ENCODE measurements around the gene ARMH3.

The ARMH3 gene

GRCh38 chr10:101893510-101894120, 162.4 kb downstream of the ARMH3 start:
- no peak for DNase-seq

- no peak for DNase-seq
Observed at GRCh38 chr10:101892782-101893391, 163.1 kb downstream of the ARMH3 start.

- DNase-seq = peak; percentile 82
Observed at GRCh38 chr10:101889256-101890210, 166.4 kb downstream of the ARMH3 start.

- DNase-seq = no peak
Observed at GRCh38 chr10:101888251-101888949, 167.6 kb downstream of the ARMH3 start.

DNA sequence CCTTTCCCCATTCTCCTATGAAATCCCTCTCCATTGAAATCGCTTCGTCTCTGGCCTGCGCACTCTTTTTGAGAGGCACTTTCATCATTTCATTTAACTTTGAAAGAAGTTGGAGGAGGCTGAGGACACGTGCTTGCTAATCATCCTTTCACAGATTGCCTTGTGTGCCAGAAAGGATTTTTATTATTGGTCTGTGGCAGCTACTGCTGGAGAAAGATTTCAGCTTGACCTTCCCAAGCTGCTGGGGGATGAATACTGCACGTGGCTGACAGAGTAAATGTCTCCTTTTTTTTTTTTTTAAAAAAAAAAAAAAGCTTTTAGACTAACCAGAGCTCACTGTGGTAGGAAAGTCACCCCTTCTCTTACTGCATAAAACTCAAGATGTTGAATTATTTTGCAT, 168.2 kb downstream of the ARMH3 start:
- no peak for DNase-seq

DNA sequence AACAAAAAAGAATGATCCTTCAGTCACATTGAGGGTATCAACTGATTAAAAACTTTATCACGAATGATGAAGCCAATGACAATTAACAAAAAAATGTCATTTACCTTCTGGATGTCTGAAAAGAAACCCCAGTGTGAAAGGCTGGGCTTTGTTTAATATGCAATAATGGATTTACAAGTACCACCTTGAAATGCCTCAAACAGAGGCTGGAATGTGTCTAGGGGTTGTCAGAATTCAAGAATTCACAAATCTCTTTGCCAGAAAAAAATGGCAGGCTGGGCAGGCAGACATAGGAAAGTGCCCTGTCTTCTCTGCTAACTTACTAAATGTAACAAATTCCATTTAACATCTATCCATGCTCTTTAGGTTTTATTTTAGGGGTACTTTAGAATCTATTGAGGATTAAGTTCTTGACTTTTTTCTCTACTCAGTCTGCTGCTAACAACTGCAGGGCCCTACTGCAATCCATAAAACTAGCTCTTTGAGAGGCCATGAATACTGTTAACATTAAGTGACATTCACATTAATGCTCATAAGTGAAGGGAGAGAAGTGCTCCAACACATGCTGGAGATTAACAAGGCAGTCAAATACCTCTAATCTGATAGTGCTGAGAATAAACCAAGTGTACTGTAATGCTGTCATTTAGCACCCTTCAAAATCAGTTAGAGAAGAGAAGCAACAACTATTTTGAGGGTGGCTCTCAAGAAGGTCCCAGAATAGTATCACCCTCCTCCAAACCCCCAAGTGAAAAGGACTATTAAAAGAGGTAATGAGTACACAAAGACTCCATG, 169.3 kb downstream of the ARMH3 start:
- no peak for DNase-seq

DNA sequence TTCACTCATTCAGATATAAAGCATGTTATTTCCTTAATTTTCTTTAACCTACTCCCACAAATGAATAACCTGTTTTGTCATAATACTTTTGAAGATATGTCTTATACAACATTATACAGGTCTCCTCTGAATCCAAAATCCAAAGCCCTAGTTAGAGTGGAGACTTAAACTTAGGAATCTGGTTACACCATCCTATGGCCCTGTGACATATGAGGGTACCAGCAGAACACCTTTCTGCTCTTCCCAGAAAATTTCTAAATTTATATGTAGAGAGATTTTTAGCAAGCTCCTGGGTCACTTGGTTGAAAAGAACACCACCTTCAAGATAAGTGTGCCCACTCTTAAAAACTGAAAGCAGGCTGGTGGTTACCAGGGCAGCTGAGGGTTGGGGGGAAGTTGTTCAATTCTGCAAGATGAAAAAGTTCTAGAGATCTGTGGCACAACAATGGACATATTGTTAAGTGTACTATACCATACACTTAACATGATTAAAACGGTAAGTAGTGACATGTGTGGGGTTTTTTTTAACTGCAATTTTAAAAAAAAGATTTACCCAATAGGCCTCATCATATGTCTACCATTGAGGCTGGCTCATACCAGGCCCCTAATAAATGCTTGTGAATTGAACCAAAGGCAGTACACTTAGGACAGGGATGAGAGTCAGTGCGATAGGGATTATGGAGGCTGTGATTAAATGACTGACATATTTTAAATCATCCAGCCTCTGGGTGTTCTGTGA, 174.8 kb downstream of the ARMH3 start:
- no peak for DNase-seq

- DNase-seq = no peak
Observed at GRCh38 chr10:101880232-101880573, 175.8 kb downstream of the ARMH3 start.

DNA sequence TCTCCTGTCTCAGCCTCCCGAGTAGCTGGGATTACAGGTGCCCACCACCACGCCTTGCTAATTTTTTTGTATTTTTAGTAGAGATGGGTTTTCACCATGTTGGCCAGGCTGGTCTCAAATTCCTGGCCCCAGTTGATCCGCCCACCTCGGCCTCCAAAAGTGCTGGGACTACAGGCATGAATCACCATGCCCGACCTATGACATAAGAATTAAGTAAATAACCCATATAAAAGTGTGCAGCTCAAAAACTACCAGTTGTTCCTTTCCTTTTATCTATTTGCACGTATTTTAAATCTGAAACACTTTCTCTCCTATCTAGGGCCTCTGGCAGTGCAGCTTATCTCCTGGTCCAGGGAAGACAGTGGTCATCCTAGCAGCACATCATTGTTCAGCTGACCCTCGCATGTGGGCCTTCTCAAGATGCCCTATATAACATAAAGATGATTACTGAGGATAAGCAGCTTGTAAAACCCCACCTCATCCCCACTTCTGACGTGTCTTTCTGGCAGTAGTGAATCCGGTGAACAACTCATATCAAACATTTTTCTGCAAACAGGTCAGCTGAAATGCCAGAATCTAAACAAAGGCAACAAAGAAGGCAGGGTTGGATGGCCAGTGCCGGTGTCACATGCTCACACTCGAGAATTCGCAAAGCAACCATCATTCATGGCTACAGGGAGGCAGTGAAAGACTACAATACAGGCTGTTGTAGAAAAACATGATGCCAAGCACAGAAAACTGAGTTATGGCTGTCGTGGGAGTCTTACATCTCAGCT, 176.3 kb downstream of the ARMH3 start:
- no peak for DNase-seq

DNA sequence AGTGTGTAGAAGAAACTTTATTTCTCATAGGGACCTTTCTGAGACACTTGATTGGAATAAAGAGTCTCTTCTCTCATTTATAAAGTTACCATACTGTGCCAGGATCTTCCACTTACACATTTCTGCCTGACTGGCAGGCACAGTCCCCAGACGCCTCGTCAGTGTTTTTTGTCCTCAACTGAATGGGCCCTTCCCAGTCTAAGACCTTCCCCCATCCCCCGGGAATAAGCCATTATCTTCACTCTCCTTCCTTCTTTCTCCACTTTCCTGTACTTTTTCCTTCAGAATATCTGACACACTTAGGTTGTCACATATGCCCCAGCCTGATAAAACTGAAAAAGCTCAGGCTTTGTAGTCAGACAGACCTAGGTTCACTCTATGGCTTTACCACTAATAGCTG, 177.1 kb downstream of the ARMH3 start:
- no peak for DNase-seq

DNA sequence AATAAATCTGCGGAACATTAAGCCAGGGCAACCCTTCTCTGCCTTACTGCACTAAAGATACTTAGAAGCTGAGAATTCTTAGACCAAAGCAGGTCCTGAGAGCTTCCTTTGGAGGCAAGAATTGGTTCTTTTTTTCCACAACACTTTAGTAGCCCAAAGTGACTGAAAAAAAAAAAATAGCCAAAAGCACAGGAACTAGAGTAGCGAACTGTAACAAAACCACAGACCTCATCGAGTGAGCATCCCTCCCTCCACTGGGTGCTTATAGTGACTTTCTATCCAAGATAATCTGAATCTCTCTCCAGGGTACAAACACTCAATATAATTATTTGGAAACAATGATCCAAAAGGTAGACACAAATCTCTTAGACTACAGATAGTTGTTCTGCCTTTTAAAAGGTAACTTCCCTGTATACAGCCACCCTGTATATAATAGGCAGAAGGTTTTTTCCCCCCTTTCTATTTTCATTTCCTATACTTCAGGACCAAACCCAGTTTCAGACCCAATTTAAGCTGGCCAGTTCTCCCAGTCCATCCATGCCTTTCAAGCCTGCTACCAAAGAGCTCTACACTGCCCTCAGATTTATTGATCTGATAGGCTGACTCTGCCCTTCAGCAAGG, 180.8 kb downstream of the ARMH3 start:
- no peak for DNase-seq

DNA sequence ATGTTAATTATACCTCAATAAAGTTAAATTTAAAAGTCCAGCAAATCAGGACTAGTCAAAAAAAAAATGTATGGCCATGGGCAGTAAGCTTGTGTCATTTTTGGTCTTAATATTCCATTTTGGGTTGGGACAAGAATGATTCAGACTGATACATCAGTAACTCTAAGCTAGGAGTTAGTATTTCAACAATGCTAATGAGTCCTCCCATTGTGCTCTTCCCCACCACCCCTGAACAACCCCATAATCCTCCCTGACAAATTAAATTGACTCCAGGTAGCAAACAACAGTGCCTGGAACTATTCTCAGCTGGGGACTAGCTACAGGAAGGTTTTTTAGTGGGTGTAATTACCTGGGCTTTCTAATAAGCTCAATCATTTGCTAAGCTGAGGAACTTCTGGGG, 181.7 kb downstream of the ARMH3 start:
- no peak for DNase-seq

GRCh38 chr10:101867931-101868330, 188.0 kb downstream of the ARMH3 start:
- no peak for DNase-seq

DNA sequence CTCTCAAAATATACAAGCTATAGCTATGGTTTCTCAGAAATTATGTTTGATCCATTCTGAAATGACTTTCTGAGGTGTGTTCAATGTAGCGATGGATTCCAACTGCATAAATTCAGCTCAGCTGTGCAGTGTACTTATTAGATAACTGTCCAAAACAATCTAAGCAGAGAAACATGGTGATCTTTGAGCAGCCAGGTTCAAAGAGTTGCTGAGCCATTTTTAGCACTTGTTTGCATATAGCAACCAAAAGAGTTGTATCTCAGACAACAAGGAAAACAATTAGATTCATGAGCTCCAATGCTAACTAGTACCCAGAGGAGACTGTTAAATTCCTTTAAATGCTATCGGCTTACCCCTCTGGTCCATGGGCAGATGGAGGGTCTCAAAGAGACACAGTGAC, 196.4 kb downstream of the ARMH3 start:
- DNase-seq = no peak

- no peak for DNase-seq
Observed at GRCh38 chr10:101858723-101859500, 197.1 kb downstream of the ARMH3 start.

GRCh38 chr10:101857802-101858476, 198.0 kb downstream of the ARMH3 start:
- DNase-seq = no peak

DNA sequence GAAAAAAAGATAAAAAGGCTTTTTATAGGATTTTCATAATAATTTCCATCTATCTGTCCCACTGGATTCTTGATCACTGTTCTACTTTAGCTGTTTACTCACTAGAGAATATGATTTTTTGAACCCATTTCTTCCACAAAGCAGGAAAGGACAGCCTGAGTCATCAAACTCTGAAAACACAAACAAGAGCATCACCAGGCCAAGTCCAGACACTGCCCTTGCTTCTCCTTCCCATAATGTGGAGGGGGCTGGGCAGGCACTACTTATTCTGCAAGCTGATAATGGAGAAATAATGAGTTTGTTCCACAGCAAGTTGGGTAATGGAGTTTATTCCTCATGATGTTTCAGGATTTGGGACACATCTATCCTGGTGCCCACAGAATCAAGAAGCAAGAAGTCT, 199.3 kb downstream of the ARMH3 start:
- no peak for DNase-seq

DNA sequence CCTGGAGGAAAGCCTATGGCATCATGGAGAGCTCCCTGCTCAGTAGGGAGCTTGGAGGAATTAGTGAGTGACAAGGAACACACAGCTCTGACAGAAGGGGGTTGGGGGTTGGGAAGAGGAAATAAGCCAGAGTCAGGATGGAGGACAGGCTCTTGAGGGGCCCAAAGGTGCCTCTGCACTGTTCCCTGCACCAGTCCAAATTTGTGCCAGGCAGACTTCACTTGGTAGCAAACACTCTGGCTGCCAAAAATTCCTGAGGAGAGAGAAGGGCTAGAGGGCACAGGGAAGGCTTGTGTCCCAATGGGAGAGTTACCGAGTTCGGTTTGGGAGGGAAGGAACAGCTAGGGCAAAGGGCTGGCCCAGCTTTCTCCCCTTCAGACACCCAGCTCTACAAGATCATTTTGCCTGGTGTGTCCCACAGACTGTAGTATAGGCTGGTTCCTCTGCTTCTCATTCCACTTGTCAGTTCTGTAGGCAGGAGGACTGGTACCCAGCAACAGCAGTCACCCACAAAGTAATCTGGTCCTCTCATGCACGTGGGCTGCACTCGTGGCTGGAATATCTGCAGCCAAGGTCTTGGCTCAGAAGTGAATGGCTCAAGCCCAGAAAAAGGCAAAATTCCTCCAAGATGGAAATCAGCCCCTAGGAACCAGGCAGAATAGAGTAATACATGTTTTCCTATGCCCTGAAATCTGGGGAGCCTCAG, 204.4 kb downstream of the ARMH3 start:
- no peak for DNase-seq

Data from stimulated activated CD4-positive, alpha-beta T cell treated with anti-CD3 and anti-CD28 coated beads, Interleukin-15, amount 100 ng/mL, for 24 hours (primary cell).